ENCODE measurements around the gene TET3. TPM values are rescaled to one million over a fixed set of nuclear protein-coding genes. Genes with fewer than 3 reads are reported as not detected.
"Not testable (repeated sequence)": the region's sequence is repeated elsewhere in the genome, so short reads cannot be mapped to it uniquely, and the experiment has no call there.

The TET3 gene
- 2.2 and 2.9 TPM in 2 replicates for total RNA-seq (2014; rRNA removed; shearing (Covaris generic))

- peak; percentile 56 for DNase-seq (ENCODE audit: low read depth)
Measured at GRCh38 chr2:73984203-73984921, at the start of gene TET3. TSS of gene TET3 (plus strand) at chr2:73984910. CDS start at chr2:73986404, 1,494 bp downstream.

DNA sequence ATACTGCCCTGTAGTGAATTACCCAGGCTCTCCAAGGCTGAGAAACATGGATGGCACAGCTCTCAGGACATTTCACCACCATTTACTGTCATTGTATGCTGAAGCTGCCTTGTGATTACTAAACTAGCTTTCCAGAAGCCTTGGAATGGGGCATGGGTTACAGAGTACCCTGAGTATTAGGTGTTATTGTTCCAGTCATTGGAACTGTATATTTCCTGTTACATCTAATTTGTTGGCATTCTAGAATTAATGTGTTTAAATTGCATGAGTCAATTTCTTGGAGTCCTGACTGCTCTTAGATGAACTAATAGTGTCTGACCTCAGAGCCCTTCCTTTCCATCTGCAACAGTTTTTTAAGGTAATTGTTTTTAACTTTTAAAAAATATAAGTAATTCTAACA lies 49.1 kb upstream of the TET3 start:
- DNase-seq (ENCODE audit: low read depth) = no peak

DNA sequence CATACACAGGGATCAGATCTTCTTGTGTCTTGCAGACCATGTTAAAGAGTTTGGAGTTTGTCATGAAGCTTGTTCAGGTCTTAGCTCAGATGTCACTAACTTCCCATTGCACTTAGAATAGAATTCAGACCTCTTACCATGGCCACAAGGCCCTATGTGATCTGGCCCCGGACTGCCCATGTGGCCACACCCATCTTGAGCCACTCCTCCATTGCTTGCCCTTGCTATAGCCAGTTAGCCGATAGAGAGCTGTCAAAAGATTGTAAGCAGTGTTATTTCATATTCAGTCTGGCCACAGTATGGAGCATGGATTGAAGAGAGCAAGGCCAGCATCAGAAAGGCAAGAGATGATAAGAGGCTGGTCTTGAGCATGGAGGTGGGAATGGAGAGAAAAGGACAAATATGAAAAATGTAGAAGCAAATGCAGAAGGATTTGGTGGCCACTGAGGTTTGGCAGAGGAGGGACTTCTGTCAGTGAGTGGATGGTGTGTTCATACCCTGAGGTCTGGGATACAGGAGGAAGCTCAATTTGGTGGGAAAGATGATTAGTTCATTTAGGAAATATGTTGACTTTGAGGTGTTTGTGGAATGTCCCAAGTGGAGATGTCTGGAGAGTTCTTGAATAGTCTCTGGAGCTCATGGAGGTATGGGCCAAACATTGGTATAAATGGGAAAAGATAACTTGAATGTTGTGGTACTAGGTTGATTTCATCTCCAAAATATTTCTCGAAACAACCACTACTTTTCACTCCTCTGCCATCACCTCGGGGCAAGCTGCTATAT lies 47.4 kb upstream of the TET3 start:
- no peak for DNase-seq (ENCODE audit: low read depth)

DNA sequence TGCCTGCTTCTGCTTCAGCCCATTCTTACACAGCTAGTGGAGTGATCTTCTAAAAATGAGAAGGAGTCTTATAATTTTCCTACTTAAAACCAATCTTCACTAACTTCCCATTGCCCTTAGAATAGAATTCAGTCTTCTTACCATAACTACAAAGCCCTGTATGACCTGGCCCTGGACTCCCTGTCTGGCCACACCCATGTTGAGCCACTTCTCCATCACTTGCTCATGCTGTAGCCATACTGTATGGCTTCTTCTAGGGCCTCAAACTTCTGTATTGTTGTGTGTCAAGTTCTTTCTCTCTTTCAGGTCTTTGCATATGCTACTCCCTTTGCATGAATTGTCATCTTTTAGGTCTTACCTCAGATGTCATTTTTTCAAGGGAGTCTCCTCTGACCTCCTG lies 46.8 kb upstream of the TET3 start:
- no peak for DNase-seq (ENCODE audit: low read depth)

DNA sequence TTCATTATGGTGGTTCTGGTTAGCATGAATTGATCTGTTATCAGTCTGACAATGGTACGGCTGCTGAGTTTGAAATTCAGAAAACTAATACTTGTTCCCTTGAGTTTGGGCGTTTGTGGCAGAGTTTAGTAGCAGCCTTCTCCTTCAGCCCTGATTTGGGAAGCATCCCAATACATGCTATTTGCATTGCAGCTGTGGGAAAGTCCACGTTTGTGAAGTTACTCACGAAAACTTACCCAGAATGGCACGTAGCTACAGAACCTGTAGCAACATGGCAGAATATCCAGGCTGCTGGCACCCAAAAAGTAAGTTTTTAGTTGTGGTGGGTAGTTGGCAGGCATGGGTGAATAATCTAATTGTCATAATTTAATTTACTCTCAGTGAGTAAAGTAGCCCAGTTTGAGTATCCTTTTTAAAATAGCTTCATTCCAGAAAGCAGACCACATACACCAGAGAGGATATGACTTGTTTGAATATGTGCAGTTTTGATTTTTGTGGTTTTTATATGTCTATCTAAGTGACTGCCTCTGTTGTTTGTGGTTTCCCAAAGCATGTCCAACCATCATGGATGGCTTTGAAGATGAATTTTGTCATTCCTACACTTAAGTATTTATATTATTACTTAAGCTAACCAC lies 45.9 kb upstream of the TET3 start:
- DNase-seq (ENCODE audit: low read depth) = peak; percentile 35

DNA sequence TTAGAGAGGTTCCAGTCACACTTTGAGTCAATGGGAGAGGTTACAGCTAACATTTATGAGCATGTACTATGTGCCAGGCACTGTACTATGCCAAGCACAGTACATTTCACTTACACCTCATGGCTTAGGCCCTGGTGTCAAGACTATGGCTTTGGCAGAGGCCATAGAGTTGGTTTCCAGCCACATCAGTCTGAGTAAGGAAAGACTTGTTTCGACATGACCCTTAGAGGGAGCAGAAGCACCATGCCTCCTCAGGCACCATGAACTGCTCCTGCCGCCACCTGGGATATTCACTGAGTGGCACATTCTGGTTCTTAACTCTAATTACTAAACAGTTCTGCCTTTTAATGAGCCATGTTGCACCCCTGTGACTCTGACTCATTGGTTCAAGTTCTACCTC lies 45.3 kb upstream of the TET3 start:
- DNase-seq (ENCODE audit: low read depth) = peak; percentile 18

GRCh38 chr2:73940066-73940465 lies 44.6 kb upstream of the TET3 start:
- not testable (repeated sequence) for DNase-seq (ENCODE audit: low read depth)

GRCh38 chr2:73942664-73943063 lies 42.0 kb upstream of the TET3 start:
- no peak for DNase-seq (ENCODE audit: low read depth)

GRCh38 chr2:73944714-73945113 lies 40.0 kb upstream of the TET3 start:
- no peak for DNase-seq (ENCODE audit: low read depth)

DNA sequence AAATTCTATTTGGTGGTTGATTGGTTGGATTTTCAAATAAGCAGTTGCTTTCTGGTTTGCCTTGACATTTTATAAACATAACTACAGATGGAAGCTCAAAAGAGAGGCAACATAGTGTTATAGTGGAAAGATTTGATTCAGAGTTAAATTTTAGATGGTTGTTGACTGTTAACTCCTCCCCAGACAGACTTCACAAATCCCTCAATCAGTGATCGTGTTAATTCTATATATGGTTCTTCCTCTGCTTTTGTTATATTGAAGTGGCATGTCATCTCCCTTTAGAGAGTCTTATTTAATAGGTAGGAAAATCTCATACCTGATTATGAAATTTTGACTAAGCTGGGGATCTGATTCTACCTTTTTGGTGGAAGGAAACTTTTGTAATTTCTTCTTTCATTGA lies 38.5 kb upstream of the TET3 start:
- DNase-seq (ENCODE audit: low read depth) = no peak

DNA sequence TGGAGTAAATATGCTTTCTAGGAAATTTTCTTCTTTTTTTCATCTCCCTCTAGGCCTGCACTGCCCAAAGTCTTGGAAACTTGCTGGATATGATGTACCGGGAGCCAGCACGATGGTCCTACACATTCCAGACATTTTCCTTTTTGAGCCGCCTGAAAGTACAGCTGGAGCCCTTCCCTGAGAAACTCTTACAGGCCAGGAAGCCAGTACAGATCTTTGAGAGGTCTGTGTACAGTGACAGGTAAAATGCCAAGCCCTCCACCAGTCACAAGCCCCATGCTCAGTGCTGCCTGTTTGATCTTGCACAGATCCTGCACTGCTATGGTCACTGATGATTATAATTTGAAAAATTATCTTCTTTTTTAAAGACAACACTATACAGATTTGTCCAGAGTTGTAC lies 38.0 kb upstream of the TET3 start:
- DNase-seq (ENCODE audit: low read depth) = no peak

GRCh38 chr2:73947412-73948018 lies 37.2 kb upstream of the TET3 start:
- DNase-seq (ENCODE audit: low read depth) = no peak

GRCh38 chr2:73949802-73950201 lies 34.9 kb upstream of the TET3 start:
- DNase-seq (ENCODE audit: low read depth) = no peak

GRCh38 chr2:73952499-73953446 lies 31.9 kb upstream of the TET3 start:
- DNase-seq (ENCODE audit: low read depth) = peak; percentile 52

DNA sequence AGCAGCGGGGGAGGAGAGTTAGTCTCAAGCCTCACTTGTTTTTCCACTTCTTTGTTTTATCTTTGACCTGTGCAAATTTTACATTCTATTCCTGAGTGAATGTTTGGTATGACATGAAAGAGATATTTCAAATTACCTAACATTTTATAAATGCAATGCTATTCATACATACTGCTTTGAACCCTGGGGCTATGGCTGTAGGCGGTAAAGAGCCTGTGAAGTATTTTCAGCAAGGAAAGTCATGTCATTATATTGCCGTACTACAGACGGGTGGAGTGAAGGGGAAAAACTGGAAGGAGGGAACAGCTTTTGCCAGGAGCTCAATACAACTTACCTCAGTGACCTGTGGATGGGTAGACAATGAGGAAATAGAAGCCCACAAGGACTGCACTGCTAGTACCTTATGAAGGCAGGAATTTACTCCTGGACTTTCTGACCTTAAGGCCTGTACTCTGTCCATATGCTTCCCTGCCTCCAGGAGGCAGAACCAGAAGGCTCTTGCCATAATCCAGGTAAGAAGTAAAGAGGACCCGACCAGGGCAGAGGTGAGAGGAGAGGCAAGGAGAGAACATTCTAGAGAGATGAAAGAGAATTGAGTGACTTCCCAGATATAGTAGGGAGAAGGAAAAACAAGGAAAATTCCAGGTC lies 28.4 kb upstream of the TET3 start:
- DNase-seq (ENCODE audit: low read depth) = no peak

DNA sequence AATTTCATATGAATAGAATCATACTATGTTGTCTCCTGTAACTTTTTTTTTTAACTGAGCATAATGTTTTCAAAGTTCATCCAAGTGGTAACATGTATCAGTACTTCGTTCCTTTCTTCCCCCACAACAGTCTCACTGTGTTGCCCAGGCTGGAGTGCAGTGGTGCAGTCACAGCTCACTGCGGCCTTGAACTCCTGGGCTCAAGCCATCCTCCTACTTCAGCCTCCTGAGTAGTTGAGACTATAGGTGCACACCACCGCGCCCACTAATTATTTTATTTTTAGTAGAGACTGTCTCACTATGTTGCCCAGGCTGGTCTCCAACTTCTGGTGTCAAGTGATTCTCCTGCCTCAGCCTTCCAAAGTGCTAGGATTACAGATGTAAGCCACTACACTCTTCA lies 23.4 kb upstream of the TET3 start:
- DNase-seq (ENCODE audit: low read depth) = no peak

GRCh38 chr2:73961823-73962615 lies 22.7 kb upstream of the TET3 start:
- no peak for DNase-seq (ENCODE audit: low read depth)

DNA sequence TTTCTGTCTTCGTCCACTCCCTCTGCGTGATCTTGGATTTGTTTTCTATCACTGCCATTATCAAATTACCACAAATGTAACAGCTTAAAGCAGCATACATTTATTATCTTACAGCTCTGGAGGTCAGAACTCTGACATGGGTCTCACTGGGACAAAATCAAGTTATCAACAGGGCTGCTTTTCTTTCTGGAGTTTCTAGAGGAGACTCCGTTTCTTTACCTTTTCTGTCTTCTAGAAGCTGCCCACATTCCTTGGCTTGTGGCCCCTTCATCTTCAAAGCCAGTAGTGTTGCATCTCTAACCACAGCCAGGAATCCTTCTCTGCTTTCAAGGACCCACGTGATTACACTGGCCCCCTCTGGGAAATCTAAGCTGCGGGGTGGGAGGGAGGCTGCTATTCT lies 21.9 kb upstream of the TET3 start:
- no peak for DNase-seq (ENCODE audit: low read depth)

DNA sequence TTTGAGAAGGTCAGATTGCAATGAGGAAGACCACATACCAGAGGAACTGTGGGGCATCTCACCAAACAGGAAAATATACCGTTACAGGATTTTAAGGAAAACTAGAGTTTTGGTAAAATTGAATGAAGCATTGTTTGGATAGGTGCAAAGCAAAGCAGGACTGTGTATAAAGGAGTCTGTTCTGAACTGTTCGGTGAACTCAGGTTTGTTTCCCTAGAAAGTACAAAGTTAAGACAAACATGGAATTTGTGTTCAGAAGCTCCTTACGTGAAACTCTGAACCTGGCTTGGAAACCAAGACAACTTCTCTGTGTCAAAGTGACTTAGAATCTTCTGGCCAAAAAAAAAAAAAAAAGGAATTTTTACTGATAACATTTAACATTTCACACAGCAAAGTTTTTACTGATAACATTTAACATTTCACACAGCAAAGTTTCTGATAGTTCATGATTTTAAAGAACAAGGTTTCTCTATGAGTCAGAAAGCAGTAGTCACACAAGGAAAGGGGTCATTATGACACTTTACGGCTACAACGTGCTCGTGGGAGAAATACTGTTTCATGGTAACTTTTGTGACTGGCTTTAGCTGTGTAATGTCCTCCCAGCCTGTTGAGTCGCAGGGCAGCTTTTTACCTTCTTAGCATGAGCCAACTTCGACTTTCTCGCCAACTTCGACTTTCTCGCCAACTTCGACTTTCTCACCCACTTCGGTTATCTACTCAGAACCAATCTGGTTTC lies 21.2 kb upstream of the TET3 start:
- no peak for DNase-seq (ENCODE audit: low read depth)

Data from Daoy (cell line).